A549 (cell line): Measurements from ENCODE around the gene PRCD. TPM values are rescaled to one million over a fixed set of nuclear protein-coding genes. Genes with fewer than 3 reads are reported as not detected.

Source experiments
- ATAC-seq, 2 experiments: fragments of 200-7000 bp in 1 of 2; fragments of >200 bp in 1 of 2; cut with Nextera tagmentation in 1 of 2; cut with Tn5 transposase in 1 of 2; 3 replicates each; pipeline versions ENCODE4 v1.8.0 to v1.9.1; 2018 to 2020; ENCODE audit warnings: mild to moderate bottlenecking in 1 of 2, moderate library complexity in 1 of 2
- CTCF ChIA-PET: fragments of 300-600 bp; sonication (Branson Sonifier 250); formaldehyde crosslinking; extraction: SDS; loops from one replicate; lab custom pipeline; 2021; ENCODE audit warnings: antibody characterized with exemption, inconsistent platforms; lab: Yijun Ruan, JAX
- POLR2A ChIA-PET: fragments of 350-600 bp; formaldehyde crosslinking; extraction: SDS; loops from one replicate; lab custom pipeline; 2021; ENCODE audit warnings: antibody characterized with exemption, inconsistent platforms; lab: Yijun Ruan, JAX
- DNase-seq, 2 experiments: peaks; one replicate each; pipeline versions ENCODE4 v3.0.0 to v3.0.0-alpha.2; 2011 to 2016; ENCODE audit warnings: low read depth in 1 of 2, low spot score in 1 of 2
- FAIRE-seq: peaks from 2 replicates; lab custom pipeline; 2011; peaks lifted over from hg19 to GRCh38; lab: Jason Lieb, UNC
- H3K27ac ChIP-seq, 2 experiments: fragments of >200 bp; sonication (Bioruptor Twin); formaldehyde crosslinking; 3 replicates each; pipeline ENCODE4 v1.5.1; 2016 to 2017
- H3K4me1 ChIP-seq: fragments of >200 bp; sonication (Bioruptor Twin); formaldehyde crosslinking; 3 replicates; pipeline ENCODE4 v1.6.1; 2016
- H3K4me2 ChIP-seq: fragments of >200 bp; sonication (Bioruptor Twin); formaldehyde crosslinking; 3 replicates; pipeline ENCODE4 v1.6.1; 2016
- H3K4me3 ChIP-seq: fragments of >200 bp; sonication (Bioruptor Twin); formaldehyde crosslinking; 3 replicates; pipeline ENCODE4 v1.5.1; 2016
- H3K9me3 ChIP-seq: fragments of >200 bp; sonication (Bioruptor Twin); formaldehyde crosslinking; 3 replicates; pipeline ENCODE4 v1.6.1; 2016
- ATOH8 ChIP-seq: fragments of 250-450 bp; sonication (Bioruptor Pico); IDR thresholded peaks from 2 replicates; pipeline ENCODE4 v1.5.0; 2020; ENCODE audit warnings: low read depth, mild to moderate bottlenecking, moderate library complexity
- BCL3 ChIP-seq: fragments of >200 bp; sonication (Bioruptor Twin); formaldehyde crosslinking; IDR thresholded peaks from 3 replicates; pipeline ENCODE4 v1.6.1; 2016
- CHD4 ChIP-seq: fragments of 200-600 bp; sonication (generic); IDR thresholded peaks from 2 replicates; pipeline ENCODE4 v1.6.1; 2016; ENCODE audit warnings: antibody characterized with exemption, mild to moderate bottlenecking, borderline replicate concordance
- CTCF ChIP-seq: fragments of >200 bp; sonication (Bioruptor Twin); formaldehyde crosslinking; IDR thresholded peaks from 3 replicates; pipeline ENCODE4 v1.5.1; 2016
- E2F6 ChIP-seq: IDR thresholded peaks from 2 replicates; pipeline ENCODE4 v1.6.1; 2012; ENCODE audit warnings: low read depth, borderline replicate concordance
- EHF ChIP-seq: fragments of 250-450 bp; sonication (Bioruptor Pico); IDR thresholded peaks from 2 replicates; pipeline ENCODE4 v1.5.0; 2020; ENCODE audit warnings: mild to moderate bottlenecking
- FOSB ChIP-seq: fragments of 250-450 bp; sonication (Bioruptor Pico); IDR thresholded peaks from 2 replicates; pipeline ENCODE4 v1.5.0; 2020; ENCODE audit warnings: mild to moderate bottlenecking, moderate library complexity
- FOXS1 ChIP-seq: fragments of 250-450 bp; sonication (Bioruptor Pico); IDR thresholded peaks from 2 replicates; pipeline ENCODE4 v1.5.0; 2020; ENCODE audit warnings: mild to moderate bottlenecking, moderate library complexity
- GATA3 ChIP-seq: IDR thresholded peaks from 2 replicates; pipeline ENCODE4 v1.6.1; 2012; ENCODE audit warnings: borderline replicate concordance
- HDAC2 ChIP-seq: fragments of 200-600 bp; sonication (generic); IDR thresholded peaks from 2 replicates; pipeline ENCODE4 v1.6.1; 2016
- HES2 ChIP-seq: fragments of >200 bp; sonication (Bioruptor Twin); formaldehyde crosslinking; IDR thresholded peaks from 2 replicates; pipeline ENCODE4 v1.6.1; 2016
- HEYL ChIP-seq: fragments of 250-450 bp; sonication (Bioruptor Pico); IDR thresholded peaks from 2 replicates; pipeline ENCODE4 v1.8.0; 2021; ENCODE audit warnings: mild to moderate bottlenecking, moderate library complexity
- HOXA7 ChIP-seq: fragments of 250-450 bp; sonication (Bioruptor Pico); IDR thresholded peaks from 2 replicates; pipeline ENCODE4 v1.5.0; 2020; ENCODE audit warnings: mild to moderate bottlenecking, moderate library complexity
- JUN ChIP-seq, 2 experiments: fragments of >200 bp; sonication (Bioruptor Twin); formaldehyde crosslinking; IDR thresholded peaks; 2 replicates in 1 of 2; 3 replicates in 1 of 2; pipeline ENCODE4 v1.6.1; 2016 to 2017
- MAX ChIP-seq: IDR thresholded peaks from 2 replicates; pipeline ENCODE4 v1.6.1; 2012
- MAZ ChIP-seq: fragments of 150-350 bp; IDR thresholded peaks from 2 replicates; pipeline ENCODE4 v1.6.1; 2014; ENCODE audit warnings: antibody characterized with exemption, low read depth, low read length, borderline replicate concordance
- PHF8 ChIP-seq: fragments of 200-600 bp; sonication (generic); IDR thresholded peaks from 2 replicates; pipeline ENCODE4 v1.6.1; 2016; ENCODE audit warnings: low read depth, mild to moderate bottlenecking, antibody characterized with exemption, moderate library complexity, borderline replicate concordance
- POLR2AphosphoS2 ChIP-seq: conservative IDR thresholded peaks from 2 replicates; pipeline ENCODE4 v1.6.1; 2012; ENCODE audit warnings: low read length, improper control_type of control experiment, inconsistent platforms
- RCOR1 ChIP-seq: fragments of 150-350 bp; IDR thresholded peaks from 2 replicates; pipeline ENCODE4 v1.6.1; 2014; ENCODE audit warnings: antibody characterized with exemption, low read length, low read depth
- SMC3 ChIP-seq: fragments of >200 bp; sonication (Bioruptor Twin); formaldehyde crosslinking; IDR thresholded peaks from 3 replicates; pipeline ENCODE4 v1.6.1; 2018; ENCODE audit warnings: inconsistent platforms
- TFCP2L1 ChIP-seq: fragments of 250-450 bp; sonication (Bioruptor Pico); IDR thresholded peaks from 2 replicates; pipeline ENCODE4 v1.5.0; 2021; ENCODE audit warnings: mild to moderate bottlenecking
- USF2 ChIP-seq: fragments of 450-650 bp; IDR thresholded peaks from 2 replicates; pipeline ENCODE4 v1.6.1; 2014; ENCODE audit warnings: antibody characterized with exemption
- WGBS: methylation state at CpG from one replicate; pipeline ENCODE4 v1.1.6; 2017; ENCODE audit errors: missing lambda C conversion rate; 5-methylcytosine and 5-hydroxymethylcytosine counted together
- polyA plus RNA-seq, 4 experiments: library from polyadenylated mRNA; depleted of rRNA in 3 of 4; stranded (reverse); fragments of >200 nt; fragmentation: RNase III in 1 of 4; extraction: RNeasy Plus Mini Kit Qiagen cat#74134 plus additional on column Dnase treatment in 1 of 4; gene quantifications; 2 replicates in 3 of 4; 3 replicates in 1 of 4; pipeline ENCODE4 v1.2.3, GENCODE V29; 2011 to 2017

The PRCD gene
- polyA plus RNA-seq, 2 of the 4 experiments (the other 2 are of a cell fraction), result not detected

- ChIA-PET CTCF (interaction anchor here (0.9 to 3.6 kb wide), 15 partner anchors 8 to 148 kb away, joined by 3 to 36 read pairs (median 4); no protein-coding TSS in a partner anchor), POLR2A (interaction anchor here (0.7 to 3.1 kb wide), 5 partner anchors 8 to 115 kb away, joined by 3 to 20 read pairs (median 9); no protein-coding TSS in a partner anchor)
- H3K4me2 ChIP-seq, result no peak overlapping the region
- no peaks in the 10 kb centered on the region for H3K9me3 ChIP-seq
- H3K4me3 ChIP-seq, result no peak overlapping the region
- H3K4me1 ChIP-seq, result peaks cover 48% of the 10 kb centered on the region; the same call in 2 of the 3 replicates
- H3K27ac ChIP-seq, result no peak overlapping the region
- TF ChIP-seq HDAC2 (no peak), RCOR1 (no peak), POLR2AphosphoS2 (0 out of 2 replicates have a peak, but pooled peaks have one; percentile 10), HES2 (no peak), CTCF (0 out of 3 replicates have a peak, but pooled peaks have one; percentile 11), BCL3 (no peak), HEYL (CRISPR knock-in tag) (no peak), MAZ (no peak), JUN (IDR thresholded peaks at IDR 0.05) (peak in 1 of 2 experiments; percentile 16; a peak in 1 of 5 replicates)
- FAIRE-seq (no peak), DNase-seq (no peak), ATAC-seq (no peak)
- 89% methylated on average over 14 of the region's 14 CpGs for WGBS
Observed at GRCh38 chr17:76565728-76566612, 26.1 kb downstream of the PRCD start.

GRCh38 chr17:76566613-76566943 is 26.7 kb downstream of the PRCD start:
- POLR2A ChIA-PET, result interaction anchor here (0.7 to 3.1 kb wide), 5 partner anchors 9 to 115 kb away, joined by 3 to 20 read pairs (median 9); no protein-coding TSS in a partner anchor

GRCh38 chr17:76566988-76567431 is 27.2 kb downstream of the PRCD start:
- no peak overlapping the region for H3K4me3 ChIP-seq
- TF ChIP-seq FOXS1 (CRISPR knock-in tag) (no peak), SMC3 (no peak), PHF8 (no peak), GATA3 (no peak), HOXA7 (CRISPR knock-in tag) (0 out of 2 replicates have a peak, but pooled peaks have one; percentile 22), BCL3 (no peak), USF2 (no peak), ATOH8 (CRISPR knock-in tag) (no peak), POLR2AphosphoS2 (peak; percentile 73; the same call in 1 of the 2 replicates), E2F6 (no peak), CHD4 (no peak), FOSB (CRISPR knock-in tag) (peak; percentile 42; the same call in 1 of the 2 replicates), TFCP2L1 (CRISPR knock-in tag) (no peak), HDAC2 (no peak), MAX (no peak)

More at GRCh38 chr17:76566613-76566943, 26.7 kb downstream of the PRCD start:
- CTCF ChIA-PET, result interaction anchor here (0.9 to 3.6 kb wide), 13 partner anchors 9 to 148 kb away, joined by 3 to 36 read pairs (median 4); no protein-coding TSS in a partner anchor
- no peak for FAIRE-seq
- WGBS, result 64% methylated on average over 3 of the region's 3 CpGs
- DNase-seq, result no peak
- Histone ChIP-seq H3K9me3 (no peaks in the 10 kb centered on the region), H3K4me3 (no peak overlapping the region)
- no peak for TF ChIP-seq HEYL (CRISPR knock-in tag)
- 0 out of 2 replicates have a peak, but pooled peaks have one; percentile 45 for TF ChIP-seq POLR2AphosphoS2
- no peak for TF ChIP-seq EHF (CRISPR knock-in tag)
- TF ChIP-seq, all 56 proteins: peak for 1
- H3K27ac ChIP-seq, result no peak overlapping the region
- ATAC-seq, result no peak
- H3K4me2 ChIP-seq, result no peak overlapping the region
- H3K4me1 ChIP-seq, result peaks cover 42% of the 10 kb centered on the region; the same call in 2 of the 3 replicates

More at GRCh38 chr17:76566988-76567431, 27.2 kb downstream of the PRCD start:
- Histone ChIP-seq H3K9me3 (no peaks in the 10 kb centered on the region), H3K4me2 (no peak overlapping the region), H3K4me1 (peaks cover 38% of the 10 kb centered on the region; the same call in 2 of the 3 replicates), H3K27ac (0 out of 6 replicates have a peak overlapping the region, but pooled peaks of 1 of the 2 experiments have one; percentile 9)
- FAIRE-seq (no peak), ATAC-seq (peak in 1 of 2 experiments; percentile 4; a peak in 2 of 6 replicates), DNase-seq (no peak)
- WGBS, result 91% methylated on average over 5 of the region's 5 CpGs
- CTCF ChIA-PET, result interaction anchor here (0.9 to 3.6 kb wide), 13 partner anchors 9 to 147 kb away, joined by 3 to 36 read pairs (median 4); partner anchors contain the start of gene ST6GALNAC2
- POLR2A ChIA-PET, result interaction anchor here (1.1 to 3.1 kb wide), 5 partner anchors 9 to 114 kb away, joined by 3 to 20 read pairs (median 9); no protein-coding TSS in a partner anchor
